GM12865 (cell line): ENCODE data around the gene FREY1.

Source experiments
- DNase-seq: peaks from one replicate; pipeline ENCODE4 v3.0.0; 2010; ENCODE audit warnings: low read depth
- H3K4me3 ChIP-seq: 2 replicates; pipeline ENCODE4 v1.5.1; 2011; ENCODE audit warnings: mild to moderate bottlenecking, low read depth, low read length, control low read depth
- CTCF ChIP-seq: IDR thresholded peaks from 2 replicates; pipeline ENCODE4 v1.5.1; 2011; ENCODE audit warnings: low read length, control low read depth, low read depth, inconsistent platforms; ENCODE audit not compliant: insufficient read depth; ENCODE audit errors: missing control alignments

The FREY1 gene

DNA sequence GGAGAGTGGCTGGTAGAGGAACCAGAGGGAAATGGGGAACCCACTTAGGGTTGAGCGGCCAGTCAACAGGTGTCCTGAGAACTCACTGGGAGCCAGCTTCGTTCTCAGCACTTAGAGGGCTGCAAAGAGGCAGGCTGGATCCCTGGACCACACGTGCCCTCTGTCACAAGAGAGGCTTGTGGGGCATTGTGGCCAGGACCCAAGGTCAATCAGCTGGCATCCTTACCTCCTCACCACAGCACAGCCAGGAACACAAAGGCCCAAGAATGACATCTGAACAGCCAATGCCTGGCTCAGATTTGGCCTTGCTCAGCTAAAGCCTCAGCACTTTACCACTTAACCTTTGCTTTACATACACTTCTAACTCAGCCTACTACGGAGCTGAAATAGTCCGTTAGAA, 14.2 kb downstream of the FREY1 start:
- DNase-seq = no peak
- TF ChIP-seq CTCF = no peak

DNA sequence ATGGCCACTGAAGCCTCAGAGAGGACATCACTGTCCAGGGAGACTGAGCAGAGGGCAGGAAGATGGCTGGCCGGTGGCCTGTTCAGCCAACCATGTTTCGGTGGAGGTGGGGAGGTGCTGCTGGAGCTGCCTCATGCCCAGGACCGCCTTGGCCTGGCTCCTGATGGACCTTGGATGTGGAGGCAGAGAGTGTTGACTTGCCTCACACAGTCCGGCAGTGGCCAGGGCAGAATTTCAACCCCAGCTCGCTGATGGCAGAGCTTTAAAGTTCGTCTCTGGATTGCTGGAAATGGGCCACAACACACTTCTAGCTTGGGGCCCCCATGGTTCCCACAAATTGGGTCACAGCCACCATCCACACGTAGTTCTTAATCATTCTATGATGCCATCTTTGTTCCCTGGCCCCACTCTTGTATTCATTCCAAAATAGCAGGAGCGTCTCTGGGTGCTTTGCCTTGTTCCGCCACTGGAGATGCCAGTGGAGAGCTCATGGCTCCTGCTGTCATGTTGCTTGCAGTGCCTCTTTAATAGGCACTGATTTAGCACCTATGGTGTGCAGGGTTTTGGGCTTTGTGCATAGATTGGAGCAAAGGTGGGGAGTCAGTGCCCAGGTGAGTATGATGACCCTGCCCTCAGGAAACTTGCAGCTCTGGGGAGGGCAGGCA, 16.1 kb downstream of the FREY1 start:
- DNase-seq = no peak
- no peak for TF ChIP-seq CTCF
- H3K4me3 ChIP-seq = no peak overlapping the region

More for the DNA sequence above, 14.2 kb downstream of the FREY1 start:
- no peak overlapping the region for H3K4me3 ChIP-seq

- no peak overlapping the region for H3K4me3 ChIP-seq
- TF ChIP-seq CTCF = no peak
- no peak for DNase-seq
Measured at GRCh38 chr11:45889966-45890365, 17.1 kb downstream of the FREY1 start.

GRCh38 chr11:45889555-45889954, 17.5 kb downstream of the FREY1 start:
- no peak for DNase-seq
- H3K4me3 ChIP-seq = no peak overlapping the region
- TF ChIP-seq CTCF = no peak

- TF ChIP-seq CTCF = no peak
- DNase-seq = no peak
- H3K4me3 ChIP-seq = no peak overlapping the region
Measured at GRCh38 chr11:45887587-45887986, 19.5 kb downstream of the FREY1 start.

- TF ChIP-seq CTCF = no peak
- DNase-seq = no peak
- H3K4me3 ChIP-seq = no peak overlapping the region
Measured at GRCh38 chr11:45886816-45887520, 20.1 kb downstream of the FREY1 start.
